ENCODE data around the gene KRT86. TPM values are rescaled to one million over a fixed set of nuclear protein-coding genes. Genes with fewer than 3 reads are reported as not detected.

Gene KRT86
- total RNA-seq, 1 donor from 2014 or later: not detected

DNA sequence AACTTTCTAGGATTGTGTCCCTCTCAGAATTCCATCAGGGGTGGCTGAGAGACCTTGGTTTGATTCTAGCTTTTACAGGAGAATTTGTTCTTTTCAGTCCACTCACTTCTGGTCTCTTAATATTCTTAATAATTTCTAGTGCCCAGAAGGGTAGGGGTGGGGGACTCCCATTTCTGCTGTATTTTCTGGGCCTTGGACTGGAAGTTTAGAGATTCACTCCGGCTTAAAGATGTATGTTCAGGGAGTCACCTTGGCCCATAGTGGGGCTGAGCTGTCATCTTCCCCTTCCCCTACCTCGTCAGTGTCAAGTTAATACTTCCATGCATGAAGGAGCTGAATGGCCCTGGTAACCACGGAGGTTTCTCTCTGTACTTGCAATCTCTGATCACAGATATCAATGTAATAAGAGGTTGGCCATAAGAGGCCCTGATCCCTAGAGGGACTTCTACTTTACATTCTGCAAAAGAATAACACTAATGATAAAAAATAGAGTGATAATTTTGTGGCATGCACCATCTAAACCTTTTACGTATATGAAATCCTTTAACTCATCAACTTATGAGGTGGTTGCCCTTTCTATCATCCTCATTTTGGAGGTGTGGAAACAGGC is 10.2 kb downstream of the KRT86 start:
- H3K4me1 Mint-ChIP-seq: peaks cover 10% of the 10 kb centered on the region
- no peaks in the 10 kb centered on the region for H3K9me3 Mint-ChIP-seq
- H3K9ac ChIP-seq: no peak overlapping the region
- TF ChIP-seq, protein P1, sequence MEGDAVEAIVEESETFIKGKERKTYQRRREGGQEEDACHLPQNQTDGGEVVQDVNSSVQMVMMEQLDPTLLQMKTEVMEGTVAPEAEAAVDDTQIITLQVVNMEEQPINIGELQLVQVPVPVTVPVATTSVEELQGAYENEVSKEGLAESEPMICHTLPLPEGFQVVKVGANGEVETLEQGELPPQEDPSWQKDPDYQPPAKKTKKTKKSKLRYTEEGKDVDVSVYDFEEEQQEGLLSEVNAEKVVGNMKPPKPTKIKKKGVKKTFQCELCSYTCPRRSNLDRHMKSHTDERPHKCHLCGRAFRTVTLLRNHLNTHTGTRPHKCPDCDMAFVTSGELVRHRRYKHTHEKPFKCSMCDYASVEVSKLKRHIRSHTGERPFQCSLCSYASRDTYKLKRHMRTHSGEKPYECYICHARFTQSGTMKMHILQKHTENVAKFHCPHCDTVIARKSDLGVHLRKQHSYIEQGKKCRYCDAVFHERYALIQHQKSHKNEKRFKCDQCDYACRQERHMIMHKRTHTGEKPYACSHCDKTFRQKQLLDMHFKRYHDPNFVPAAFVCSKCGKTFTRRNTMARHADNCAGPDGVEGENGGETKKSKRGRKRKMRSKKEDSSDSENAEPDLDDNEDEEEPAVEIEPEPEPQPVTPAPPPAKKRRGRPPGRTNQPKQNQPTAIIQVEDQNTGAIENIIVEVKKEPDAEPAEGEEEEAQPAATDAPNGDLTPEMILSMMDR (IDR thresholded peaks at IDR 0.05): no peak
- no peak for TF ChIP-seq EZH2phosphoT487 (IDR thresholded peaks at IDR 0.05)
- TF ChIP-seq EZH2 (IDR thresholded peaks at IDR 0.05): no peak
- H3K4me1 ChIP-seq: peaks cover 2% of the 10 kb centered on the region
- no peak overlapping the region for H3K27ac Mint-ChIP-seq
- no peaks in the 10 kb centered on the region for H4K20me1 ChIP-seq (ENCODE audit: low read depth)
- no peaks in the 10 kb centered on the region for H3K27me3 ChIP-seq
- H3F3A ChIP-seq (ENCODE audit: low read depth): no peaks in the 10 kb centered on the region
- H3K79me2 ChIP-seq (ENCODE audit: low read depth): no peaks in the 10 kb centered on the region
- no peak overlapping the region for H3K27ac ChIP-seq
- H3K4me3 Mint-ChIP-seq: no peak overlapping the region
- no peak for DNase-seq (ENCODE audit: low spot score)
- no peaks in the 10 kb centered on the region for H3K36me3 Mint-ChIP-seq
- H3K4me3 ChIP-seq: no peak overlapping the region
- no peak overlapping the region for H2AFZ ChIP-seq (replicated peaks)
- no peaks in the 10 kb centered on the region for H3K9me3 ChIP-seq (ENCODE audit: low read depth)
- no peaks in the 10 kb centered on the region for H3K36me3 ChIP-seq
- peaks cover 8% of the 10 kb centered on the region for H3K27me3 Mint-ChIP-seq (ENCODE audit: insufficient read depth, low read depth)
- no peak overlapping the region for H3K4me2 ChIP-seq

GRCh38 chr12:52285172-52285745 is 10.8 kb downstream of the KRT86 start:
- Mint-ChIP-seq H3K36me3 (no peaks in the 10 kb centered on the region), H3K27me3 (ENCODE audit: insufficient read depth, low read depth) (peaks cover 8% of the 10 kb centered on the region), H3K4me1 (peaks cover 4% of the 10 kb centered on the region), H3K27ac (no peak overlapping the region), H3K4me3 (no peak overlapping the region), H3K9me3 (no peaks in the 10 kb centered on the region)
- DNase-seq (ENCODE audit: low spot score): no peak
- Histone ChIP-seq H3K36me3 (no peaks in the 10 kb centered on the region), H3K27me3 (no peaks in the 10 kb centered on the region), H3K27ac (no peak overlapping the region), H3K79me2 (ENCODE audit: low read depth) (no peaks in the 10 kb centered on the region), H3K9ac (no peak overlapping the region), H3K4me3 (no peak overlapping the region), H3K4me2 (no peak overlapping the region), H3K4me1 (no peaks in the 10 kb centered on the region), H3K9me3 (ENCODE audit: low read depth) (no peaks in the 10 kb centered on the region), H2AFZ (replicated peaks) (no peak overlapping the region), H3F3A (ENCODE audit: low read depth) (no peaks in the 10 kb centered on the region), H4K20me1 (ENCODE audit: low read depth) (no peaks in the 10 kb centered on the region)
- TF ChIP-seq EZH2 (IDR thresholded peaks at IDR 0.05): no peak
- TF ChIP-seq, protein P1 (IDR thresholded peaks at IDR 0.05): no peak
- TF ChIP-seq EZH2phosphoT487 (IDR thresholded peaks at IDR 0.05): no peak

DNA sequence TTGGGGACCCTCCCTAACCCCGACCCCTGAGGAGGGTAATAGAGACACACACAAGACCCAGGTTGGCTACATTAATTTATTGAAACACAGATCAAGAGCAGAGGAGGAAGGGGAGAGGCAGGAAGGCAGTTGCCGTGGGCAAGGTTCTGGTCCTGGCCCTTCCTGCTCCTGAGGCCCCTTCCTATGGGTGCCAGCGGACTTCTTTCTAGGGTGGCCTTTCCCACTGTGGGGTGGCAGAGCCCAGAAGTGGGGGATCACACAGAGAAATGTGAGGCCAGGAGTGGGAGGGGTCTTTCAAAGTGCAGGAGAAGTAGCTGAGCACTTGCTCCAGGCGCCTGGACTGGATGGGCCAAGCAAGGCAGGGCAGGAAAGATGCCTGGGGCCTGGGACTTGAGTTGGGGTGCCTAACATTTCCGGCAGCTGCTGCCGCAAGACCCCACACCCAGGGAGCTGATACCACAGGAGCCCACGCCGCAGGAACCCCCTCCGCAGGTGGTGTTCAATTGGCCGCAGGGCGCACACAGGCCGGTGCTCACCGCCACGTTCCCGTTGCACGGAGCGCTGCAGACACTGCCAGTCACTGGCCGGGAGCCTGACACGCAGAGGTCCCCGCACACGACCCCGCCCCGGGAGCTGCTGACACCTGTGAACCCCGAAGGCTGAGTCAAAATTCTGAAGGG is 11.5 kb downstream of the KRT86 start:
- Histone ChIP-seq H3K79me2 (ENCODE audit: low read depth) (no peaks in the 10 kb centered on the region), H3K4me1 (no peaks in the 10 kb centered on the region), H3K36me3 (no peaks in the 10 kb centered on the region), H3K4me3 (no peak overlapping the region), H4K20me1 (ENCODE audit: low read depth) (no peaks in the 10 kb centered on the region), H3K27me3 (no peaks in the 10 kb centered on the region), H2AFZ (replicated peaks) (no peak overlapping the region), H3K9ac (no peak overlapping the region), H3K4me2 (no peak overlapping the region), H3F3A (ENCODE audit: low read depth) (no peaks in the 10 kb centered on the region), H3K27ac (no peak overlapping the region), H3K9me3 (ENCODE audit: low read depth) (no peaks in the 10 kb centered on the region)
- peaks cover 2% of the 10 kb centered on the region for H3K4me1 Mint-ChIP-seq
- no peak overlapping the region for H3K4me3 Mint-ChIP-seq
- TF ChIP-seq, protein P1 (IDR thresholded peaks at IDR 0.05): no peak
- no peak for TF ChIP-seq EZH2phosphoT487 (IDR thresholded peaks at IDR 0.05)
- no peak for TF ChIP-seq EZH2 (IDR thresholded peaks at IDR 0.05)
- peaks cover 8% of the 10 kb centered on the region for H3K27me3 Mint-ChIP-seq (ENCODE audit: insufficient read depth, low read depth)
- no peaks in the 10 kb centered on the region for H3K9me3 Mint-ChIP-seq
- DNase-seq (ENCODE audit: low spot score): no peak
- H3K27ac Mint-ChIP-seq: no peak overlapping the region
- H3K36me3 Mint-ChIP-seq: no peaks in the 10 kb centered on the region
